ENCODE data around the gene TTLL11. TPM values are rescaled to one million over a fixed set of nuclear protein-coding genes. Genes with fewer than 3 reads are reported as not detected.
A peak's percentile ranks its signal among the peaks of the same experiment; 100 is the strongest.

TTLL11 gene
- total and polyA plus RNA-seq, 4 donors, result 3.6 to 7.8 (median 5.9) TPM

- no peak for ATAC-seq (ENCODE audit: insufficient read depth, low FRiP score)
- Histone ChIP-seq H3K27ac (ENCODE audit: low read depth in 1 of 2, low read length in 1 of 2) (no peak overlapping the region), H3K4me1 (ENCODE audit: control insufficient read depth in 5 of 5, insufficient read depth in 5 of 5, low read length in 5 of 5) (no peaks in the 10 kb centered on the region), H3K27me3 (ENCODE audit: control insufficient read depth in 3 of 3, insufficient read depth in 3 of 3, low read length in 2 of 3) (no peaks in the 10 kb centered on the region), H3K36me3 (ENCODE audit: control insufficient read depth in 4 of 4, insufficient read depth in 4 of 4, low read length in 4 of 4) (no peaks in the 10 kb centered on the region), H3K9ac (ENCODE audit: insufficient read depth in 1 of 2, low read length in 2 of 2) (no peak overlapping the region), H3K9me3 (ENCODE audit: control insufficient read depth in 4 of 4, insufficient read depth in 3 of 4, low read length in 3 of 4) (no peaks in the 10 kb centered on the region), H3K4me3 (no peak overlapping the region)
- no peak for TF ChIP-seq CTCF (IDR thresholded peaks at IDR 0.05; ENCODE audit: control extremely low read depth, extremely low read depth)
- peak in 2 of 3 donors; percentile 15 to 38 for DNase-seq
- WGBS, 2 donors, result 73 to 87% methylated on average over 4 of the region's 4 CpGs
Measured at GRCh38 chr9:121947775-121948174, 145.3 kb downstream of the TTLL11 start.

DNA sequence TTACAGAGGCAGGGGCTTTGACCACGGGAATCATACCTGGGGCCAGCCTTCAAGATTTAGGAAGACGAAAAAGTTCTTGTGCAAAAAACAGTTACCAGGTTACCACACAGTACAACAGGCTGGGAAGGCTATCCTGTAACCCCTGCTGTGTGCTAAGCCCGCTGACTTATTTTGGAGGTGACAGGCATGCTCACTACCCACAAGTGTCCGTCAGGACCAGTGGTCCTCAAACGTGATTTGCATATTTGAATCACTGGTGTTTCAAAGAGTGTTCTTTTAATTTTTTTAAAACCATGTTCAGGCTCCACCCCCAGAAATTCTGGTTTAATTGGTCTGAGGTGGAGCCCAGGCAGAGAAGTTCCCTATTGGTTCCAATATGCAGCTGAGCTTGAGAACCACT is 146.6 kb downstream of the TTLL11 start:
- H3K9me3 ChIP-seq (ENCODE audit: control insufficient read depth in 4 of 4, insufficient read depth in 3 of 4, low read length in 3 of 4), result peaks cover 0 to 2% (median 0%) of the 10 kb centered on the region in 4 donors
- no peaks in the 10 kb centered on the region for H3K27me3 ChIP-seq (ENCODE audit: control insufficient read depth in 3 of 3, insufficient read depth in 3 of 3, low read length in 2 of 3)
- no peak overlapping the region for H3K27ac ChIP-seq (ENCODE audit: low read depth in 1 of 2, low read length in 1 of 2)
- ATAC-seq (ENCODE audit: insufficient read depth, low FRiP score), result no peak
- H3K4me3 ChIP-seq, result no peak overlapping the region
- DNase-seq, result no peak
- no peaks in the 10 kb centered on the region for H3K36me3 ChIP-seq (ENCODE audit: control insufficient read depth in 4 of 4, insufficient read depth in 4 of 4, low read length in 4 of 4)
- H3K4me1 ChIP-seq (ENCODE audit: control insufficient read depth in 5 of 5, insufficient read depth in 5 of 5, low read length in 5 of 5), result no peaks in the 10 kb centered on the region
- 85 to 86% methylated on average over 5 of the region's 5 CpGs for WGBS, 2 donors
- no peak for TF ChIP-seq CTCF (IDR thresholded peaks at IDR 0.05; ENCODE audit: control extremely low read depth, extremely low read depth)
- no peak overlapping the region for H3K9ac ChIP-seq (ENCODE audit: insufficient read depth in 1 of 2, low read length in 2 of 2)

- no peak for DNase-seq
- peaks cover 0 to 2% (median 0%) of the 10 kb centered on the region in 4 donors for H3K9me3 ChIP-seq (ENCODE audit: control insufficient read depth in 4 of 4, insufficient read depth in 3 of 4, low read length in 3 of 4)
- H3K4me1 ChIP-seq (ENCODE audit: control insufficient read depth in 5 of 5, insufficient read depth in 5 of 5, low read length in 5 of 5), result no peaks in the 10 kb centered on the region
- no peak for ATAC-seq (ENCODE audit: insufficient read depth, low FRiP score)
- 84 to 86% methylated on average over 4 of the region's 4 CpGs for WGBS, 2 donors
- no peaks in the 10 kb centered on the region for H3K36me3 ChIP-seq (ENCODE audit: control insufficient read depth in 4 of 4, insufficient read depth in 4 of 4, low read length in 4 of 4)
- no peaks in the 10 kb centered on the region for H3K27me3 ChIP-seq (ENCODE audit: control insufficient read depth in 3 of 3, insufficient read depth in 3 of 3, low read length in 2 of 3)
- TF ChIP-seq CTCF (IDR thresholded peaks at IDR 0.05; ENCODE audit: control extremely low read depth, extremely low read depth), result no peak
- no peak overlapping the region for H3K9ac ChIP-seq (ENCODE audit: insufficient read depth in 1 of 2, low read length in 2 of 2)
- H3K4me3 ChIP-seq, result no peak overlapping the region
- H3K27ac ChIP-seq (ENCODE audit: low read depth in 1 of 2, low read length in 1 of 2), result no peak overlapping the region
Measured at GRCh38 chr9:121945849-121946248, 147.3 kb downstream of the TTLL11 start.

- Histone ChIP-seq H3K9me3 (ENCODE audit: control insufficient read depth in 4 of 4, insufficient read depth in 3 of 4, low read length in 3 of 4) (peaks cover 0 to 2% (median 0%) of the 10 kb centered on the region in 4 donors), H3K9ac (ENCODE audit: insufficient read depth in 1 of 2, low read length in 2 of 2) (no peak overlapping the region), H3K36me3 (ENCODE audit: control insufficient read depth in 4 of 4, insufficient read depth in 4 of 4, low read length in 4 of 4) (no peaks in the 10 kb centered on the region), H3K27me3 (ENCODE audit: control insufficient read depth in 3 of 3, insufficient read depth in 3 of 3, low read length in 2 of 3) (no peaks in the 10 kb centered on the region), H3K4me1 (ENCODE audit: control insufficient read depth in 5 of 5, insufficient read depth in 5 of 5, low read length in 5 of 5) (no peaks in the 10 kb centered on the region), H3K27ac (ENCODE audit: low read depth in 1 of 2, low read length in 1 of 2) (no peak overlapping the region), H3K4me3 (no peak overlapping the region)
- TF ChIP-seq CTCF (IDR thresholded peaks at IDR 0.05; ENCODE audit: control extremely low read depth, extremely low read depth), result no peak
- ATAC-seq (ENCODE audit: insufficient read depth, low FRiP score) (no peak), DNase-seq (no peak)
- WGBS, 2 donors, result 91 to 96% methylated on average over 4 of the region's 4 CpGs
Measured at GRCh38 chr9:121945281-121945680, 147.8 kb downstream of the TTLL11 start.
